ENCODE measurements around the gene THSD4. TPM values are rescaled to one million over a fixed set of nuclear protein-coding genes. Genes with fewer than 3 reads are reported as not detected.

THSD4 gene
- total and polyA plus RNA-seq, 2 of the 8 experiments (the other 6 are each of a cell fraction or from before 2014, with no cell fraction given), result 2.5 to 6.2 TPM

DNA sequence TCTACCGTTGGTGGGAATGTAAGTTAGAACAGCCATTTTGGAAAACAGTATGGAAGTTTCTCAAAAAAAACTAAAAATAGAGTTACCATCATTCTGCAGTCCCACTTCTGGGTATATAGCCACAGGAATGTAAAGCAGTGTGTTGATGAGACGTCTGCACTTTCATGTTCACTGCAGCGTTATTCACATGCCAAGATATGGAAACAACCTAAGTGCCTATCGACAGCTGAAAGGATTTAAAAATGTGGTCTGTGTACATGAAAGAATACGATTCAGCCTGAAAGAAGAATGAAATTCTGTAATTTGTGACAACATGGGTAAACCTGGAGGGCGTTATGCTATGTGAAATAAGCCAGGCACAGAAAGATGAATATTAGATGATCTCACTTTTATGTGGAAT lies 157.7 kb downstream of the THSD4 start:
- H3K36me3 ChIP-seq (ENCODE audit: control insufficient read depth in 2 of 4, insufficient read depth in 4 of 4, low read length in 3 of 4), result no peaks in the 10 kb centered on the region
- no peak overlapping the region for H4K91ac ChIP-seq (replicated peaks; ENCODE audit: insufficient read length, low read length)
- H3K79me2 ChIP-seq (ENCODE audit: control insufficient read depth in 1 of 2, insufficient read depth in 2 of 2, low read length in 2 of 2), result no peaks in the 10 kb centered on the region
- H4K8ac ChIP-seq (ENCODE audit: extremely low read depth, insufficient read depth, low read length), result no peak overlapping the region
- H2BK20ac ChIP-seq (ENCODE audit: low read length), result no peak overlapping the region
- no peak overlapping the region for H3K9ac ChIP-seq (replicated peaks in 1 of 4; ENCODE audit: extremely low read depth in 1 of 4, low read depth in 3 of 4, low read length in 3 of 4)
- H3K56ac ChIP-seq (replicated peaks; ENCODE audit: insufficient read length, low read depth, low read length), result no peak overlapping the region
- ChIA-PET CTCF (ENCODE audit: partially characterized antibody) (interaction anchor here (1.0 to 1.6 kb wide), 2 partner anchors 15 to 44 kb away, joined by 3 read pairs; no protein-coding TSS in a partner anchor), POLR2A (ENCODE audit: partially characterized antibody) (no interaction called here)
- no peak overlapping the region for H2BK12ac ChIP-seq (ENCODE audit: low read depth, low read length)
- no peak for DNase-seq (ENCODE audit: low read depth in 1 of 2, low spot score in 2 of 2)
- H2AFZ ChIP-seq (ENCODE audit: low read length), result no peak overlapping the region
- no peak overlapping the region for H3K23ac ChIP-seq (ENCODE audit: insufficient read length)
- FAIRE-seq, result no peak
- TF ChIP-seq SP2 (IDR thresholded peaks at IDR 0.05; ENCODE audit: low read length) (no peak), GABPA (IDR thresholded peaks at IDR 0.05; ENCODE audit: borderline replicate concordance, insufficient read depth, low read length) (no peak), FOSL1 (IDR thresholded peaks at IDR 0.05; ENCODE audit: insufficient read depth, low read depth, low read length) (no peak)
- no peak overlapping the region for H2BK120ac ChIP-seq (replicated peaks; ENCODE audit: low read depth, low read length)
- H2BK5ac ChIP-seq (ENCODE audit: low read depth, low read length), result no peak overlapping the region
- no peak overlapping the region for H3K14ac ChIP-seq (ENCODE audit: insufficient read length)
- H4K5ac ChIP-seq (ENCODE audit: insufficient read length, low read depth, low read length), result no peak overlapping the region
- WGBS, 2 experiments (ENCODE audit: extremely low coverage in 1 of 2, insufficient coverage in 1 of 2, insufficient read length in 1 of 2, insufficient replicate concordance in 2 of 2, low coverage in 1 of 2, low lambda C conversion rate in 2 of 2, missing lambda C conversion rate in 1 of 2), result 84% methylated on average over 6 of the region's 6 CpGs; no CpG with 5 or more reads in 1 of the 2 experiments
- H3K4me3 ChIP-seq (ENCODE audit: extremely low read depth in 1 of 4, insufficient read depth in 2 of 4, low read depth in 3 of 4, low read length in 4 of 4), result no peak overlapping the region
- H2BK15ac ChIP-seq (ENCODE audit: low read length), result no peak overlapping the region
- no peak overlapping the region for H3K4ac ChIP-seq (replicated peaks; ENCODE audit: insufficient read length, low read depth, low read length)
- H2AK5ac ChIP-seq (ENCODE audit: low read depth, low read length), result no peak overlapping the region
- H3K79me1 ChIP-seq (ENCODE audit: low read depth, low read length), result no peaks in the 10 kb centered on the region; the same call in 1 of the 2 replicates
- H3K18ac ChIP-seq (ENCODE audit: extremely low read depth, low read length), result no peak overlapping the region
- no peaks in the 10 kb centered on the region for H3K4me1 ChIP-seq (replicated peaks in 1 of 4; ENCODE audit: control insufficient read depth in 3 of 4, insufficient read depth in 4 of 4, low read length in 3 of 4)
- no peaks in the 10 kb centered on the region for H3K23me2 ChIP-seq (ENCODE audit: low read depth, low read length)
- H3K4me2 ChIP-seq (ENCODE audit: insufficient read depth in 1 of 2, low read depth in 2 of 2, low read length in 2 of 2), result no peak overlapping the region
- no peaks in the 10 kb centered on the region for H4K20me1 ChIP-seq (replicated peaks in 1 of 2; ENCODE audit: control insufficient read depth in 1 of 2, insufficient read depth in 2 of 2, low read length in 2 of 2)
- no peak overlapping the region for H3K27ac ChIP-seq (ENCODE audit: low read depth, low read length)
- H3K27me3 ChIP-seq (replicated peaks in 1 of 4; ENCODE audit: control insufficient read depth in 3 of 4, extremely low read depth in 1 of 4, insufficient read depth in 3 of 4, low read length in 3 of 4), result no peaks in the 10 kb centered on the region
- no peaks in the 10 kb centered on the region for H3K9me3 ChIP-seq (ENCODE audit: insufficient read depth in 2 of 2, low read depth in 1 of 2, low read length in 1 of 2)

Data from H1 (cell line).